HepG2 (cell line): ENCODE measurements around the gene BSX.

Experiments
- CTCF ChIP-seq: sonication (generic); formaldehyde crosslinking; IDR thresholded peaks from 2 replicates; pipeline ENCODE4 v1.5.0; 2020; ENCODE audit warnings: mild to moderate bottlenecking, missing genetic modification reagents, moderate library complexity
- DPF2 ChIP-seq: sonication (generic); formaldehyde crosslinking; IDR thresholded peaks from 2 replicates; pipeline ENCODE4 v1.4.0; 2020; ENCODE audit warnings: mild to moderate bottlenecking, low read depth, missing genetic modification reagents, borderline replicate concordance
- FOXA1 ChIP-seq, 2 experiments: fragments of 450-650 bp in 1 of 2; sonication (generic) in 1 of 2; formaldehyde crosslinking in 1 of 2; IDR thresholded peaks; 2 replicates each; pipeline versions ENCODE4 v1.4.0 to v1.6.1; 2016 to 2020; ENCODE audit warnings: missing genetic modification reagents in 1 of 2
- GATAD1 ChIP-seq: IDR thresholded peaks from 2 replicates; pipeline ENCODE4 v1.6.1; 2016; ENCODE audit warnings: missing genetic modification reagents, missing compliant biosample characterization
- JUND ChIP-seq: sonication (generic); formaldehyde crosslinking; IDR thresholded peaks from 2 replicates; pipeline ENCODE4 v1.8.0; 2022; ENCODE audit warnings: mild to moderate bottlenecking, missing genetic modification reagents
- MAX ChIP-seq: IDR thresholded peaks from 2 replicates; pipeline ENCODE4 v1.6.1; 2012; ENCODE audit warnings: inconsistent platforms
- PAX8 ChIP-seq: sonication (generic); formaldehyde crosslinking; IDR thresholded peaks from 2 replicates; pipeline ENCODE4 v1.8.0; 2022; ENCODE audit warnings: mild to moderate bottlenecking, missing genetic modification reagents, borderline replicate concordance
- POLR2A ChIP-seq, 2 experiments: IDR thresholded peaks; 2 replicates each; pipeline ENCODE4 v1.6.1; 2011; ENCODE audit warnings: low read depth in 2 of 2, low read length in 2 of 2, mild to moderate bottlenecking in 1 of 2, moderate library complexity in 1 of 2; ENCODE audit not compliant: insufficient read depth in 1 of 2
- ZBTB8A ChIP-seq: sonication (generic); formaldehyde crosslinking; IDR thresholded peaks from 2 replicates; pipeline ENCODE4 v1.4.0; 2020; ENCODE audit warnings: mild to moderate bottlenecking, low read depth, missing genetic modification reagents, borderline replicate concordance
- ZNF124 ChIP-seq: sonication (generic); formaldehyde crosslinking; IDR thresholded peaks from 2 replicates; pipeline ENCODE4 v1.4.0; 2020; ENCODE audit warnings: missing genetic modification reagents

- TF ChIP-seq FOXA1 (IDR thresholded peaks at IDR 0.05) (no peak), FOXA1 (CRISPR knock-in tag; IDR thresholded peaks at IDR 0.05) (no peak), ZNF124 (CRISPR knock-in tag) (no peak), POLR2A (IDR thresholded peaks at IDR 0.05; ENCODE audit: insufficient read depth in 1 of 2, low read depth in 2 of 2, low read length in 2 of 2) (no peak), DPF2 (CRISPR knock-in tag) (no peak), MAX (no peak), ZBTB8A (no peak), CTCF (CRISPR knock-in tag) (no peak), JUND (CRISPR knock-in tag) (no peak), PAX8 (CRISPR knock-in tag) (no peak), GATAD1 (CRISPR knock-in tag) (no peak)
Measured at GRCh38 chr11:122983438-122984185, 2.0 kb upstream of the BSX start.
